Activated CD4-positive, alpha-beta T cell treated with anti-CD3 and anti-CD28 coated beads, Interleukin-2, amount 50 U/mL, for 1 hour (primary cell): ENCODE results near the gene AUTS2.

Source experiments
- DNase-seq: peaks from one replicate; pipeline ENCODE4 v3.0.0-alpha.2; 2020

The AUTS2 gene

DNA sequence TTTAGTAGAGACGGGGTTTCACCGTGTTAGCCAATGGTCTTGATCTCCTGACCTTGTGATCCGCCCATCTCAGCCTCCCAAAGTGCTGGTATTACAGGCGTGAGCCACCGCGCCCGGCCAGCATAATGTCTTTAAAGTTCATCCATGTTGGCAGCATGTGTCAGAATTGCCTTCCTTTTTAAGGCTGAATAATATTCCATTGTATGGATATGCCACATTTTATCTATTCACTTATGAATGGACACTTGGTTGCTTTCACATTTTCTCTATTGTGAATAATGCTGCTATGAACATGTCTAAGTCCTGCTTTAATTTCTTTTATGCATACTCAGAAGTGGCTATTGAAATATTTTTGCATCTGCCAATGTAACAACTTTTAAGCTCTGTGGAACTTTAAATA lies 779.7 kb downstream of the AUTS2 start:
- DNase-seq: no peak

DNA sequence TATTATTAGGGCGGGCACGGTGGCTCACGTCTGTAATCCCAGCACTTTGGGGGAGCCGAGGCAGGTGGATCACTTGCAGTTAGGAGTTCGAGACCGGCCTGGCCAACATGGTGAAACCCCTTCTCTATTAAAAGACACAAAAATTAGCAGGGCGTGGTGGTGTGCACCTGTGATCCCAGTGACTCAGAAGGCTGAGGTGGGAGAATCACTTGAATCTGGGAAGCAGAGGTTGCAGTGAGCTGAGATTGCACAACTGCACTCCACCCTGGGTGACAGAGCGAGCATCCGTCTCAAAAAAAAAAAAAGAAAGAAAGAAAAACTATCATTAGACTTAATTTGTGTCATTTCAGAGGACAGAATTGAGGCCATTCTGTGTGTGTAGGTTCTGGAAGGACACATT lies 780.9 kb downstream of the AUTS2 start:
- no peak for DNase-seq

DNA sequence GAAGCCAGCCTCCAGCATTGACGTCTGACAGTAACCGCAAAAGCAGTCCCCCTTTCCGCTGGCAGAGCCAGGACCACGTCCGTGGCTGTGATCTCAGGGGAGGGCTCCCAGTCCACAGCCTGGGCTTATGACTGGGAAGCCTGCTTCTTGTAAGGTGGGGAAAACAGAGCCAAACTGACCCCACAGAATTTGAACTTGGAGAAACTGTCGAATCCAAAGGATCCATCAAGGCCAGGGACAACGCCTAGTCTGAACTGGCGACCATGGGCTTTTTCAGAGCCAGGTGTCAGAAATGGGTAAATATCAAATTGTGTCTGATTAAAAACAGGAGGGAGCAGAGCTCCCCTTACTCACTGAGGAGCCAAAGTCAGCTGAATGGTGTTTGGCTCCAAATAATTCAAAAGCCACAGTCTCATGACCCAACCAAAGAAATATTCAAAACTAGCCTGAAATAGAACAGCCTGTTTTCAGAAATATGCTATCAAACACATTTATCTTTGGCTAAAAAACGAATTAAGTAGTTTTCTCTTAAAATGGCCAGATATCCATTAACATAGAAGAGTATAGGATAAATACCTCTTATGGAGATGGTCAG lies 782.2 kb downstream of the AUTS2 start:
- no peak for DNase-seq

DNA sequence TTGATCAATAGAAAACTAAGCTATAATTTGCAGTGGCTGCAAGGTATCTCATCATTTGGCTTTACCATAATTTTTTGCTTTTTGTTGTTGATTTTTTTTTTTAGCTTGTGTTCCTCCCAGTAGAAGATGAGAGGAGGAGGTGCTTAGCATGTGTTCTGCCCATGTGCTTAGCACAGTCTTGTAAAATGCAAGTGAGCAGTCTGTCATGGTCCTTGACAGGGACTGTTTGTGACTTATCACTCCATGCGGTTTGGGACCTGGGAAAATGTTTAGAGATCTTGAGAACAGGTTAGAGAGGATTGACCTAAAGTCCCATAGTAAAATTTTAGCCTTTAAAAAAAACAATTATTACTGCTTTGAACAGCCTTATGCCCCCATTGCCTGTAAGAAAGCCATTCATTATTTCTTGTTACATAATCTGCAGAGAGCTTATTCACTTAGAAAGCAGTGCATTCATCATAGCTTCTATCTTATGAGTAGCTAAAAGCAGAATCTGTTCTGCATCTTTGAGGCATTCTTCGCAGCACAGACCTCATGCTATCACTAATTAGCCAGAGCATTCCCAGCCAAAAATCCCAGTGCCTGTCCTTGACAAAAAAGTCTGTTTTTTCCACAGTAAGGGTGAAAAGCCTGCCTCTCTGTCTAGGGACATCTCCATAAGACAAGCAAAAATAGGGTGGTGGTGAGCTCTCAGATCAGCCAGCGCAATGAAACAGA lies 784.9 kb downstream of the AUTS2 start:
- no peak for DNase-seq

DNA sequence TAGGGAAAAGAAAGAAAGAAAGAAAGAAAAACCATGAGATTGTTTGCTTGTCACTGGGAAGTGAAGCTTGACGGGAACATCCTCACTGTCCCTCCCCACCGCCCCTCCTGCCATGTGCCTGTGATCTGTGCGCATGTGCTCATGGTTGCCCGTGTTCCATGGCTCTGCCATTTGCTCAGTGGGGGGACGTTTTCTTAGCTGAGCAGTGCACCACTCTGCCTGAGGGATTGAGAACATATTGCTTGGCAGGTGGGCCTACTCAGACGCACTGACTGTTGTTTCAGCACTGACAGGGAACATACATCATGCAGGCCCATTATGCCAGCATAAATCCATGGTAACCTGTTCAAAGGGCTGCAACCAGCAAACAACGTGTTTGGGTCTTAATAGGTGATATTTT lies 785.7 kb downstream of the AUTS2 start:
- DNase-seq: no peak

DNA sequence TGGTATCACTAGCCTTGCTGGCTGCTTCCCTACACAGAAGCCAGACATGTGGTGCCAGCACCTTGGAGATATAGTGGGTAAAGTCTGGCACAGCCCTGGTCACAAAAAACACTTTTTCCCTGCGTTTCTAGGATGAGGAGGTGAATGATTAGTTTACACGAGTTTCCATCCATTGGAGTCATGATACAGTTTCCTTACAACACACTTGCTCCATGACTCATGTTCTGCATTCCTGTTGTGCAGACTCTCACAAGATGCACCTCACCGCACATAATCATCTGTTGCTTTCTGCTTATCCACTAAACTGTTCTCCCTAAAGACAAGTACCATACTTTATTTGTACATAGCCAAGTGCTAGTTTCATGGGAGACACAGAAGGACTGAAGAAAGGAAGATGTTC lies 786.6 kb downstream of the AUTS2 start:
- no peak for DNase-seq

DNA sequence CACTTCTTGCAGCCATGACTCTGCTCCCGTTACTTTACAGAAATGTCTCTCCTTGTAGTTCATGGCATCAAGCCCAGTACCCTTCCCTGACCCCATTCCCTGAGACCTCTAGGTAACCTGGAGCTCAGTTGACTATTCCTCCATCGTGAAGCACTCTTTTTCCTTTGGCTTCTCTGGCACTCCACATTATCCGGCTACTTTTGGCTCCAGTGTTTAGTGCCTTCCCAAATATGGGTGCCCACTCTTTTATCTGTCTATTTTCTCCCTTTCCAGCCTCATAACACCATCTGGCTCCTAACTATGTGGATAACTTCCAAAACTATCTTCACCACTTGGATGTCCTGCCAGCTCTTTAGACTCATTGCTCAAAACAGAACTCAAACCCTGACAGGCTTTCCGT lies 788.9 kb downstream of the AUTS2 start:
- DNase-seq: no peak

DNA sequence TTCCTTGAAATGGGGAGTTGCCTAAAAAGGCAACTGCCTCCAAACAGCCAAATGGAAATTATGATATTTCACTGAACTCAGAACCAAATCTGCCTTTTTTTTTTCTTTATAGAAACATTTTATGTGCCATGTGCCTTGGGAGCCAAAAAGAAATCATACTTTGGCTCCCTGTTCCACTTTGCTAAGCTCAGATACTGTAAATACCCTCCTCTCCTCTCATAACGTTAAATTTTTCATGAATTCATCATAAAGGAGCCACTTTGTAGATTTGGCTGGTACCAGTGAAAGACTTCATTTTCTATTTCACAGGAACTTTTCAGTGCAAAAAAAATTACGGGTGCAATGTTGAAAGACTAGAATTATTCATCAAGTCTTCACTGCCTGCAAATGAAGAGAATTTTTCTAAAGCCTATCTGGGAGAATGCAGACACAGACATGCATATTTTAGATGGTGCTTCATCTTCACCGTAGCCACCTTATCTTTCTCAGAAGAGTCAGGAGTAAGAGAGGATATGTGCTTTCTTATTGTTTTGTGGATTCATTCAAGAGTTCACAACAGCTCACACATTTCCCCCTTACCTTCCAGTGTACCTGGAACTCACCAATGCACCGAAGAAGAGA lies 791.4 kb downstream of the AUTS2 start:
- no peak for DNase-seq

DNA sequence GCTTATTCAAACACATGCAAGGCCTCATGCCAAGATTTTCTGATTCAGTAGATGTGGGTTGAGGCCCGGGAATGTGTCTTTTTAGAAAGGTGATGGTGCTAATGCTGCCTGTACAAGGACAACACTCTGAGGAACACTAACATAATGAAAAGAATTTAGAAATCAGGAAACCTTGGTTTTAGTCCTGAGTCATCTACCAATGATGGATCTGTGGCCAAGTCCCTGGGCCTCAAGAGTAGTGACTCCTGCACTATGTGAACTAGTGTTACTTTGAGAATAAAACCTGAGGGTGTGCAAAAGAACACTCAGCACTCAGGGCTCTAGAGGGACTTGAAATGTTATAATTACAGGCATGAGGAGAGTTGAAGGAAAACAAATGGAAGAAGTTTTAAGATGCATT lies 792.0 kb downstream of the AUTS2 start:
- DNase-seq: no peak

DNA sequence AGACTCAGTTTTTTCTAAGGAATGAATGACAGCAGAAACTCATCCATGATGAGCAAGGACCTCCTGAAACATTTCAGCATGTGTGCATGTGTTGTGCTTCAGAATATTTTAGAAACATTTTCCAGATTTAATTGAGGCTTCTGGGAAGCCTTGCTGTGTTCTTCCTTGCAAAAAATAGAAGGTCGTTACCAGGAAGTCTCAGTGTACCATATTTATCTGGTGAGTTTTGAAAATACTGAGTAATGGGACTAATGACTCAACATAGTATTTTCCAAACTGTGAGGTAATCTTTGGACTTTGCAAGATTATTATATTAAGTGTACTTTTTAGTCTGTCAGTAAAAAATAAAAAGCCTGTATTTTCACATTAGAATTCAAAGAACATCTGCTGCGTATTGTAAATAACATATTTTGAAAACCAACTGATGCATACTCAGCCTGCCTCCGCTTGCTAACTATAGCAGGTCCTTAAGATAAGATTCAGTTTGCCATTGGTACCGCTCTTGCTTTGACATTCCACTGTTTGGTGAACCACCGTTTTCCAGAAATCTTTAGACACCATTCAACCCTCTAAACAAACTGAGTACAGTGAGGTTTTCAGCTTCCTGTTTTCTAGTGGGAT lies 794.1 kb downstream of the AUTS2 start:
- DNase-seq: no peak

DNA sequence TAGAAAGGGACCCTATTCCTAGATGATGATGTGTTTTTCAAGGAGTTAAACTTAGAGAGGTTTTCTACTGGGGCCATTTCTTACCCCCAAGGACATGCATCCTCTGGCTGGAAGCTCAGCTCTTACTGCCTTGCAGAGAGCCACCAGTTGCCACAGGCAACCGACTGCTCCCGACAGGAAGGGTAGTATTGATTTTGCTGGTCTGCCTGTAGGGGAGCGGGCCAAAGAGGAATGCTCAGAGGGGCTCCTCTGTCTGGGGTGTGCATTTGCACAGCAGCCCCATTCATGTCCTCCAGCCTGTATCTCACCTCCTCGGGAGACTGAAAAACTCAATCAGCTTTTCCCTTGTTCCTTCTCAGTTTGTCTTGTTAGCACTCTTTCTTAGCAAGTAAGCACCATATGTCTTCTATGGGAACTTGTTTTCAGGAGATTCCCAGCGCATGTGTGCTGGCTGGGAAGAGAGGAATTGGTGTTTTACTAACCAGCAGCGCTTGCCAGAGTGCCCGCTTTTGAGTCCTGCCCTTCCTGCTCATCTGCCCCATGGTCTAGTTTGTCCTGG lies 794.7 kb downstream of the AUTS2 start:
- DNase-seq: no peak

DNA sequence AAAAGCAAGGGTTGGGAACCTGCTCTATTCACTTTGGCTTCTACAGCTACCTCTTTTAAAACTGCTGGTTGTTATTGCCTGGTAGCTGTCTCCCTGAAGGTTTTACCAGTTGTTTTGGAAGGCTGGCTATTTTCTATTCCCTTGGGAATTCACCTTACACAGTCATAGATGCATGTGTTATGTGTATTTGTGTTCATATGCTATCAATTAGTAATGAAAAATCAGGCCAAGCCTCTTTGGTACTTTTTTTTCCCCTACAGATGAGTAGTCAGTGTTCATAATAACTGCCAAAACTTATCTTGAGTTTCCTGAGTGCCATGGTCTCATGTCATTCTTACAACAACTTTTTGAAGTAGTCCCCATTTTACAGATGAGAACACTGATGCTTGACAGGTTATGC lies 795.7 kb downstream of the AUTS2 start:
- DNase-seq: no peak

DNA sequence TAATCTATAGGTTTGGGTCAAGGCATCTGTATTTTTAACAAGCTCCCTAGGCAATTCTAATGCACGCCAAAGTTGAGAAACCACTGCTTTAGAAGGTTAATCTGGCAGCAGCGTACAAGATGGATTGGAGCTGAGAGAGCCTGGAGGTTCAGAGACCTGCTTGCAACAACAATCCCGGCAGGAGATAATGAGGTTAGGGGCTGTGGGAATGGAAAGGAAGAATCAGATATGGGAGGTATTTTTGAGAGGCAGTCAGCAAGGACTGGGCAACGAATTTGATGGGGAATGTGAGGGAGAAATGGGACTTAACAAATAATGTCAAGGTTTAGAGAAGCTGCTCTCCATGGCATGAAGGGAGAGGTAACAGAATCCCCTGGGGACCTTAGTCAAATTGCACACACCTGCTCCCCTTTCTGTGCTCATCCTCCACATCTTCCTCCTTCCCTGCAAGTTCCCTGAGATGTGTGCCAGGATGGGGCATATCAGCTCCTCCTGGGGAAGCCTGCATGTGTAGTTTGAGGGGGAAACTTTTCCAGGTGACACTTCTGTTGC lies 802.6 kb downstream of the AUTS2 start:
- DNase-seq: no peak

DNA sequence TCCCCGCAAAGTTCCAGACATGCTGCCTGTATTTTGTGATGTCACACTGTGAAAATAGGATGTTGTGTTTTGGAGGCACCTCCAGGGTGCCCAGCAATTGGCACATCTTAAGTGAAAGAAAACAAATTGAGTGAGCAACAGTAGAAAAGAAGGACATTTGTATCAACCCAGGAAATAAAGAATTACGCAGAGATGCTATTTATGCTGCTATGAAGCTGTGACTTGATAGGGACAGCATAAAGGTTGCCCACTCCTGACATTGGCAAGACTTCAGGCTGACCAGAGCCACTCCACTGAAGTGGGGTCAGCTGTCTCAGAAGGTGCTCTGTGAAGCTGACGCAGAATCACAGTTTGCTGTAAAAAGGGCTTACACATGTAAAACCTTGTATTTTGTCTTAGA lies 803.8 kb downstream of the AUTS2 start:
- DNase-seq: no peak

DNA sequence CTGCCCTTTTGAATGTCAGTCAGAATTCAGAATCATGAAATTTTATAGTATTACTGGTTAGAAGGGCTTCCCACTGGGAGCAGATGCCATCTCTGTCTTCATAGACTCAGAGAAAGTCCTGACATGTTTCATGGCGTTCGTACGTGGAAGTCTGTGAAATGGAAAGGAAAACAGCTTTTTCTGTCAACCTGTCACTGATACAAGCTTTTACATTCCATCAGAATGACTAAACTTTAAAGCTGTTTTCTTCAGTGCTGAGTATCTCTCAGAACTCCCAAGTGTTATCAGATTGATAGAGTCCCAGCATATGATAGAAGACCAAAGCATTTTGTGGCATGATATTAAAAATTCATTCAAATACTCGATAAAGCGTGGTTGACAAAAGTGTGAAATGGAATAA lies 807.0 kb downstream of the AUTS2 start:
- no peak for DNase-seq

DNA sequence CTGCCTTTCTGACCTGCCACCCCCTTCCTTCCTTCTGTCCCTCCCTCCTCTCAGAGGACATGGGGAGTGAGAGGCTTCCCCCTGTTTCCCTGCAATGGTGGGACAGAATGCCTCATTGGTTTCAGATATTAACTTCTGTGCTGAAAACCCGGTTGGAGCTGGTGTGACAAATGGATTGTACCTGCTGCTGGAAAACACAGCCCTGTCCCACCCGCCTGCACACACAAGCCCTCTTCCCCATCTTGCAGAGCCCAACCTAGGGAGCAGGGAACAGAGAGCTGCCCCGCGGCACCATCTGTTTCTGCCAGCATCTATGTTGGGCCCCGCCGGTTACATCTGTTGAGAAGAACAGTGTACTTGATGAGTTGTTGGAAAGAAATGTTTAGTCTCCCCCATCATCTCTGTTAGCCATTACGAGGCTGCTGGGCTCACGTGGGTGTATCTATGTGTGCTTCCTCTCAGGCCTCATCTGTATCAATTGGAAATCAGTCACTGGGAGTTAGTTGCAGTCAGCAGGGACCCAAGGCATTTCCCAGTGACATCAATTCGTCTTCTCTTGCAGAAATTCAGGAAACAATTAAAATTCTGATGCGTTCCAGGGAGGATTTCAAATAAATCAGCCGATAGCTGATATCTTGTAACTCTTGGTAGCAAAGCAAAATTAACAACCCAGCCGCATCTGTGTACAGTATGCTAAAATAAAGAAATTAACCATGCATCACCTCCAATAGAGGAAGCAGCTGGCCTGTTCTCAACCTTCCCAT lies 808.1 kb downstream of the AUTS2 start:
- no peak for DNase-seq

DNA sequence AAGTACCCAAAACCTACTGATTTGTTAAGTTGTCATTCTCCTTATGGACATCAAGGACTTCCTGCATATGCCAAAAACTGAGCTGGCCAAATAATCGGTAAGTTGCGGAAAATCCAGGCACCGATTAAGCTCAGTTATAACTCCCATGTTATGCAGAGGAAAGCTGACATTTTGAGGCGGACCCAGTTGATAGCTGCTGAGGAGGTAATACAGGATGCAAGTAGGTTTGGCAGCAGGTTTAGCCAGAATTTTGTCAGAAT lies 808.6 kb downstream of the AUTS2 start:
- DNase-seq: no peak

DNA sequence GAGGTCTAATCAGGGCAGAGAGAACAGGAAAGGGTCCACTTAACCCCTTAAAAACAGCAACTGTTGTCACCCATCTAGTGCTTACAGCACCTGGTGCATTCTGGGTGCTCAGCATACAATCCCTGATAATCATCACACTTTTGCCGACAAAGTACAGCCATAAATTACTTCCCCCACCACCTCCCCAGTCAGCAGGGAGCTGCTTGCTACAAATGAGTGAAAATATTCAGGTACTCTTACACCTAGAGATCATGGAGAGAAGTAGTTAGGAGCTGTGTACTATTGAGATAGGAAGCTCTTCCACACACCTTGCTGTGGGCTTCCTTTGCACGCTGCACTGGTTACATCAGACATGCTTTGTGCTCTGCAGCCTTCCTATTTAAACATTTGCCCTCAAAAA lies 810.2 kb downstream of the AUTS2 start:
- DNase-seq: no peak

DNA sequence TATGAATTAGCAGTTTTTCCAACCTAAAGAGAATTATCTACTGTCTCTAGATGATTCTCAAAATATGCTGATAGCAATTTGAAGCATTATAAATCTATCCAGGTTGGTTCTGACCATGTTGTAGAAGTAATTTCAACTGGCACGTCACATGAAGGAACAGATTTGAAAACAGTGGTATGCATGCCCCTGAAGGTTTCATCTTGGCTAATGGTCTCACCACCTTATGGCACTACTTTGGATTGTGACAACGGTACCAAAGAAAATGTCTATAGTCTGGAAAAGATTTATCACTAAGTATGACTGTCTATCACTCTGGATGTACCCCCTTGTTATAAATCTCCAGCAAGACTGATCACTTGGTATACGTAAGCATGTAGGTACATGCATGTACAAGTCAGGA lies 810.6 kb downstream of the AUTS2 start:
- no peak for DNase-seq

DNA sequence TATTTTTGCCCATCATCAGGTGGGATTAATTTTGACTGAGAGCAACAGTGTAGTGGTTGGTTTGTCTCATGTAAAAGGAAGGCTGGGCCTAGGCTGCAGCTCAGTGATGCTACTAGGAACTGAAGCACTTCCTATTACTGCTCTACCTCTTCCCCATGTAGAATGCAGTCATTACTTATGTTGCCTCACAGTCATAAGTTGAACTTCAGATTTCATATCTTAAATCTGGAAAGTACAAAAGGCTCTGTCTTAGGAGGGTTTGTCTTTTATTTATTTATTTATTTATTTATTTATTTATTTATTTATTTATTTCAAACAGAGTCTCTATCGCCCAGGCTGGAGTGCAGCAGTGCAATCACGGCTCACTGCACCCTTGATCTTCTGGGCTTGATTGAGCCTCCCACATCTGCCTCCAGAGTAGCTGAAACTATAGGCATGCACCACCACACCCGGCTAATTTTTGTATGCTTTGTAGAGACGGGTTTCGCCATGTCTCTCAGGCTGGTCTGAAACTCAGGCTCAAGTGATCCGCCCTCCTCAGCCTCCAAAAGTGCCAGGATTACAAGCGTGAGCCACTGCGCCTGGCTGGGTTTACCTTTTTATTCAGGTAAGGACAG lies 812.0 kb downstream of the AUTS2 start:
- DNase-seq: no peak

DNA sequence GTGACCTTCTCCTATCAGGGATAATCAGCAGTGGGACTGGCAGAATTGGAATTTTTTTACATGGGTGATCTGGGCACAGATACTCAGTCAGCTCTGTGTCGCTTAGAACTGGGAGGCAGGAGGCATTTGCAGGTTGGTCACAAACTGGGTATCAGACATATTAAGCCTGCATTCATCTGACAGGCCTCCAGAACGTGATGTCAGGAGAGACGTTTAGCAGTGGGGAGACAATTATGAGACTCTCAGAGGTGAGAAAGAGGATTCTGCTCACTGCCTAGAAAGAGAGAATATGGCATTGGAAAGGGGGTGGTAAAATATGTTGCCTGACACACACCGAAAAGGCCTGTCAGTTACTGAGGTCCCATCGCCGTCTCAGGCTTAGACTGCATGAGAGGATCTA lies 816.1 kb downstream of the AUTS2 start:
- DNase-seq: no peak

DNA sequence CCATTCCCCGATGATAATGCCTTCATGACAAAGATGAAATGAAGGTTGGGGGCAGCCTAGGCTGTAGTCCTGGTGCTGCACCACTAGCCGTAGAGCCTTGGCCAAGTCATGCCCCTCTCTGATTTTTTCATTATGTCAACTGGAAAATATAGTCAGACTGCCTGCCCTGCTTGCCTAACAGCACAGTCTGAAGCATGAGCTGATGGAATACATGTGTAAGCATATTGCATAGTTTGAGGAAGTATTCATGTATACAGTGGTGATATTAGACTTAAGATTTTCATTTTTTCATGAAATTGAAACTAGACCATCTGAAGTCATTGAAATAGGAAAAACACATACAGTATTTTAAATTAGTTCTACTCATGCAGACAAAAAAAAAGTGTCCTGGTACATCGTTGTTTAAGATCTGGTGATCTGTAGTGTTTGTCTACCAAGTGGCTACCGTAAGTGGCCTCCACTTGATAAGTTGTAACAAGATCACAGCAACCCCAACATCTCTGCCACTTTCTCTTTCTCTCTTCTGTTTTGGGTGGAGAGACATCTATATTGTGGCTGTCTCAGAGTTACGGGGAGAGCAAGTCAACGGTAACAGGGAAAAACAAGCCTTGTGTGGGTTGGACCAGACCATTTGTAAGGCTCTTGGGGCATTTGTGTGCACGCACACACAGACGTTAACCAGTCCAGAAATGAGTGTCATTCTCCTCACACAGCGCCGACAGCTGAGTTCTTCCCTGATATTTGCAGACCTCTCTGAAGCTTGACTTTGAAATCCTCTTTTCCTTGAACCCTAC lies 817.1 kb downstream of the AUTS2 start:
- no peak for DNase-seq
